Mammary epithelial cell (primary cell): Measurements from ENCODE around the gene ITPRIPL1.

ENCODE experiments used
- EZH2 ChIP-seq: IDR thresholded peaks from 2 replicates; pipeline ENCODE4 v1.6.1; 2012; ENCODE audit warnings: low read length, inconsistent platforms, borderline replicate concordance
- TF ChIP-seq, protein P1 (sequence below), 2 donors: IDR thresholded peaks in 1 of 2; conservative IDR thresholded peaks in 1 of 2; 2 replicates each; pipeline ENCODE4 v1.5.1; 2011 to 2012; ENCODE audit warnings: inconsistent platforms in 2 of 2, low read length in 2 of 2, mild to moderate bottlenecking in 2 of 2, control low read depth in 1 of 2, low read depth in 1 of 2; ENCODE audit not compliant: insufficient read depth in 1 of 2; ENCODE audit errors: extremely low read depth in 1 of 2

DNA sequence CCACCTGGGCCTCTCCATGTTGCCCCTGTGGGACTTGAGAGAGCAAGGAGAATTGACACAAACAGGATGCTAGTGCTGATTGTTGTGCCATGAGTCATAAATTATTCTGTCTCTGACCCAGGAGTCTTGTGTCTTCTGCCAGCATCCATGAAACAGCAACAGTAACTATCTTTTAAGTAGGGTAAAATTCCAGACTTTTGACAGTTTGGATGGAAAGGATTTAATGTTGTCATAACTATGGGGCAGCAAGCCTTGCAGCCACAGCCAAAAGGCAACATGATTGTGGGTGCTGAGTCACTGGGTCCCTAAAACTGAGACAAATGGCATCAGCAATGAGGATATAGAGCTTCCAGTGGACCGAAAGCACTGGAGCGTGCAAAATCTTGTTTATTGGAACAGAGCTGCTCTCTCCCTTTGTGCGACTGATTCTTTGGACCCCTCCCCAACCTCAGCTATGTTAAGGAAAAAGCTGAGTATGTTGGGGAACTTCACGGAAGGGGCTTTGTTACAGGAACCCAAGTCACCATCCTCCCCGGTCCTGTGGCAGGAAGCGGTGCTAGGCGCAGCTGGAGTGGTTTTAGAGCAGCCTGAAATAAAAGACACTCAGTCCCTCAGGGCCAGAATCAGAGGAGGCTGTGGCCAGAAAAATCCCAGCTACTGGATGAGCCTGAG is 9.6 kb upstream of the ITPRIPL1 start:
- TF ChIP-seq, protein P1, sequence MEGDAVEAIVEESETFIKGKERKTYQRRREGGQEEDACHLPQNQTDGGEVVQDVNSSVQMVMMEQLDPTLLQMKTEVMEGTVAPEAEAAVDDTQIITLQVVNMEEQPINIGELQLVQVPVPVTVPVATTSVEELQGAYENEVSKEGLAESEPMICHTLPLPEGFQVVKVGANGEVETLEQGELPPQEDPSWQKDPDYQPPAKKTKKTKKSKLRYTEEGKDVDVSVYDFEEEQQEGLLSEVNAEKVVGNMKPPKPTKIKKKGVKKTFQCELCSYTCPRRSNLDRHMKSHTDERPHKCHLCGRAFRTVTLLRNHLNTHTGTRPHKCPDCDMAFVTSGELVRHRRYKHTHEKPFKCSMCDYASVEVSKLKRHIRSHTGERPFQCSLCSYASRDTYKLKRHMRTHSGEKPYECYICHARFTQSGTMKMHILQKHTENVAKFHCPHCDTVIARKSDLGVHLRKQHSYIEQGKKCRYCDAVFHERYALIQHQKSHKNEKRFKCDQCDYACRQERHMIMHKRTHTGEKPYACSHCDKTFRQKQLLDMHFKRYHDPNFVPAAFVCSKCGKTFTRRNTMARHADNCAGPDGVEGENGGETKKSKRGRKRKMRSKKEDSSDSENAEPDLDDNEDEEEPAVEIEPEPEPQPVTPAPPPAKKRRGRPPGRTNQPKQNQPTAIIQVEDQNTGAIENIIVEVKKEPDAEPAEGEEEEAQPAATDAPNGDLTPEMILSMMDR (conservative IDR thresholded peaks at IDR 0.05 in 1 of 2, IDR thresholded peaks at IDR 0.05 in 1 of 2; ENCODE audit: extremely low read depth in 1 of 2, insufficient read depth in 1 of 2, low read depth in 1 of 2, low read length in 2 of 2): no peak
- TF ChIP-seq EZH2: no peak
